Measurements from ENCODE around the gene CLCN3. TPM values are rescaled to one million over a fixed set of nuclear protein-coding genes. Genes with fewer than 3 reads are reported as not detected.

CLCN3 gene
- total and polyA plus RNA-seq, 9 of the 15 experiments (the other 6 are each of a cell fraction or from before 2014, with no cell fraction given): 12.7 to 60.6 (median 38.5) TPM

GRCh38 chr4:169626331-169627282 lies 6.2 kb downstream of the CLCN3 start (continued):
- no peak for TF ChIP-seq ARID4B (CRISPR knock-in tag; IDR thresholded peaks at IDR 0.05)
- TF ChIP-seq TAF9B (IDR thresholded peaks at IDR 0.05; ENCODE audit: partially characterized antibody): no peak
- TF ChIP-seq HMGN3 (IDR thresholded peaks at IDR 0.05; ENCODE audit: borderline replicate concordance, extremely low read depth, insufficient read length, low read depth, low read length): peak; percentile 70
- TF ChIP-seq RNF2 (IDR thresholded peaks at IDR 0.05): peak; percentile 80; the same call in 1 of the 2 replicates
- no peak for TF ChIP-seq KDM2B (CRISPR knock-in tag; IDR thresholded peaks at IDR 0.05)
- no peak for TF ChIP-seq SPI1 (IDR thresholded peaks at IDR 0.05; ENCODE audit: borderline replicate concordance, low read depth, low read length)
- TF ChIP-seq SRSF9 (IDR thresholded peaks at IDR 0.05; ENCODE audit: borderline replicate concordance, low read depth, low read length): no peak
- no peak for TF ChIP-seq ZNF830 (CRISPR knock-in tag; IDR thresholded peaks at IDR 0.05)
- no peak for TF ChIP-seq CREB5 (CRISPR knock-in tag; IDR thresholded peaks at IDR 0.05)
- no peak for TF ChIP-seq SIN3B (IDR thresholded peaks at IDR 0.05; ENCODE audit: low read depth)
- TF ChIP-seq MCM2 (IDR thresholded peaks at IDR 0.05; ENCODE audit: low read depth): no peak
- no peak for TF ChIP-seq E2F3 (CRISPR knock-in tag; IDR thresholded peaks at IDR 0.05)
- TF ChIP-seq GABPB2 (CRISPR knock-in tag; conservative IDR thresholded peaks at IDR 0.05): no peak
- peak; percentile 34 to 49; a peak in 1 of 4 replicates for TF ChIP-seq MNT (conservative IDR thresholded peaks at IDR 0.05)
- TF ChIP-seq ZNF551 (CRISPR knock-in tag; IDR thresholded peaks at IDR 0.05): no peak
- no peak for TF ChIP-seq WHSC1 (IDR thresholded peaks at IDR 0.05; ENCODE audit: low read length)

Data from K562 (cell line).